Stromal cell of bone marrow (primary cell): ENCODE measurements around the gene COL5A2.

Experiments used
- DNase-seq: peaks from one replicate; pipeline ENCODE4 v3.0.0-alpha.2; 2012; ENCODE audit warnings: low read depth

COL5A2 gene

DNA sequence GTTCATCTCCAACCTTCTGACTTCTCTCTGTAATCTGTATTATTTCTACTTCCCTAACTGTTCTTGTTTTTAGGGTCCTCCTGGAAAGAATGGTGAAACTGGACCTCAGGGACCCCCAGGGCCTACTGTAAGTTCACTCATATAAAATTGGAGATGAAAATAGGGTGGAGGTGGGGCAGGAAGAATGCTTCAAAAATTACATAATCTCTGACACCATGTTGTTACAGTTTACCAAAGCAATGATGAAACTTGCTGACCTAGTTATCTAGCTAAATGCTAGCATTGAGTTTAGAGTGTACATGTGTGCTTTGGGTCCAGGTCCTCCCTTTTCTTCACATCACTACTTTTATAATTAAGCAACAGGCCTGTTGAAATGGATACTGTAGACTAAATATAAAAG is 182.3 kb downstream of the COL5A2 start:
- DNase-seq, result no peak

DNA sequence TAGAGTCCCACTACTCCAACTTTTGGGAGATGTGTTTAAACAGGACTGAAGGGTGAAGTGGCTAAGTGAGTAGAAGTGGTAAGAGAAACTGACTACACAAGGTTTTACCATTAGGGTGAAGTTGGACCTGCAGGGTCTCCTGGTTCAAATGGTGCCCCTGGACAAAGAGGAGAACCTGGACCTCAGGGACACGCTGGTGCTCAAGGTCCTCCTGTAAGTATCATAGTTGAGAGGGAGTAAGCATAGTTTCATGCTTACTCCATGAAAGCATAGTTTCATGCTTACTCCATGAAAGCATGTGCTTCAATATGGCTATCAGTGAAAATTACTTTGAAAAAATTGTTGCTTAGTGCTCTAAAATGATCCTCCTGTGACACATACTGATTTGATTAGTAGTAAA is 186.3 kb downstream of the COL5A2 start:
- no peak for DNase-seq

DNA sequence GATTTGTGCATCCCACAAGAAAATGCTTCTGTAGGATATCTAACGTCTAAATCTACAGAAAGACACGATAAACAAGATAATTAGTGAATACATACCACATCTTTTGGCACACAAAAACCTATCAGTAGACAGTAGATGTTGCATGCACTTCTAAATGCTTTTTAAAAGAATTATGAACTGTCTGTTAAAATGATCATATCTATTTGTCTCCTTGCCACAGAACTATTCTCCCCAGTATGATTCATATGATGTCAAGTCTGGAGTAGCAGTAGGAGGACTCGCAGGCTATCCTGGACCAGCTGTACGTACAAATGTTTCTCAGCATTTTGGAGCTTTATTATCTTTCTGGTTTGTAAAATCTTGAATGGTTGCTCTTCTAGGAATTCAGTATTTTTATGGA is 192.7 kb downstream of the COL5A2 start:
- DNase-seq, result no peak

DNA sequence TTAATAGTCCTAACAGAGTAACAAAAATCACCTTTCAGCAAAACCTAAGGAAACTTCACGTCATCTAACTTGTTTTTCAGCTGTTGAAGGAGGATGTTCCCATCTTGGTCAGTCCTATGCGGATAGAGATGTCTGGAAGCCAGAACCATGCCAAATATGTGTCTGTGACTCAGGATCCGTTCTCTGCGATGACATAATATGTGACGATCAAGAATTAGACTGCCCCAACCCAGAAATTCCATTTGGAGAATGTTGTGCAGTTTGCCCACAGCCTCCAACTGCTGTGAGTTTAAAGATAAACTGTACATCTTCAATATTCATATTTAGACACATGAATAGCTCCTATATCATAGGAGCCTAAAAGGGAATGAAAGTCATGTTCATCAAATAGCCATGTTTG is 194.9 kb downstream of the COL5A2 start:
- DNase-seq, result peak; percentile 86

DNA sequence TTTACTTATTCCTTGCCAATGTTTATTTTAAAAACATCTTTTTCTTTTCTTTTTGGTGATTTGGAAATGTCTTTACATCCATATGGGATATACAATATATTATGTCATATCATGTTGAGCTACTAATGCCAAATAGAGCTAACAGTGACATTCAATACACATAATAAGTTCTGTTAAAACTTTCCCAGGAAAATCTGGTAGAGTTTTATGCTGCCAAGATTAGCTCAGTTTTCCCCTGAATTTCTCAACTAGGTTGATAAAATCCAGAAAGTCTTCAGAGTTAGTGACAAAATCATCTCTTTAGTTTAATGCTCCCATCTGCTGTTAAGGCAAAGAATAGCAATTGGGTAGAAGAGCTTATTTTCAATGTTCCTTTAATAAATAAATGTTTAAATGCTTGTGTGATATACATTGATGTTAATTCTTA is 195.5 kb downstream of the COL5A2 start:
- peak; percentile 70 for DNase-seq

DNA sequence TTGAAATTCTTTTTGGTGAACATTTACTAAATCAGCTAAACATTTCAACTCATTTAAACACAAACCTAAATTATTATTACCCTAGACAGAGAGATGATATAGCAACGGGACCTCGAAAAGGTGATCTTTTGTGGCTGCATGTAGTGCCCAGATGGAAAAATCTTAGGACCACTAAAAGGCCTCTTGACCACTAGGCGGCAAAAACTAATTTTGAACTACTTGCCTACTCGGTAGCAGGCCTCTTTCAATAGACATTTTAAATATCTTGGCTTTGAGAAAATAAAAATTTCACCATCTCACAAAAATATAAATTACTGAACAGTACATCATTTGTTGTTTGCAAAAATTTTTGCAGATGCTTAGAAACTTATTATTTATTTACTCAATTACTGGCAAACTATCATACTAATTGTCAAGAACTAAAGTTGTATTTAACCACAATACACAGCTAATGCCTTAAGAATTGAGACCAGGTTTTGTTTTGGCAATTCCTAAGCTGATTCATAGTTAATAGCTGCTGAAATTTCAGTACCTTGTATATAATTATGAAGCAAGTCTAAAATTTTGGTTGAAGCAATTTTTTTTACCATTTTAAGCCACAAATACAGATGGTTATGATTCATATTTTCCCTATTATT is 196.0 kb downstream of the COL5A2 start:
- peak; percentile 73 for DNase-seq
